ENCODE results near the gene PAPPA2. TPM values are rescaled to one million over a fixed set of nuclear protein-coding genes. Genes with fewer than 3 reads are reported as not detected.
A peak's percentile ranks its signal among the peaks of the same experiment; 100 is the strongest.

Gene PAPPA2
- total RNA-seq, 1 experiment from 2014 or later = 0.06 TPM

GRCh38 chr1:176877557-176877956 lies 414.6 kb downstream of the PAPPA2 start:
- ChIA-PET POLR2A (ENCODE audit: low non-redundant PET) (no interaction called here), CTCF (no interaction called here)
- Histone ChIP-seq H3K27ac (ENCODE audit: low read depth, low read length, poor library complexity, severe bottlenecking) (no peak overlapping the region), H3K27me3 (replicated peaks; ENCODE audit: insufficient read depth, low read depth, low read length, poor library complexity) (no peaks in the 10 kb centered on the region), H3K4me1 (ENCODE audit: insufficient read depth, low read length, poor library complexity, severe bottlenecking) (no peaks in the 10 kb centered on the region), H3K9me3 (ENCODE audit: low read depth, low read length, poor library complexity, severe bottlenecking) (no peaks in the 10 kb centered on the region), H3K36me3 (ENCODE audit: insufficient read depth, low read length, poor library complexity, severe bottlenecking) (no peaks in the 10 kb centered on the region), H3K4me3 (ENCODE audit: low read depth, low read length, poor library complexity, severe bottlenecking) (no peak overlapping the region)
- intact Hi-C loops (cut with micrococcal nuclease; ENCODE audit: unreplicated experiment) = no loop called here
- no TSS peak for BruUV-seq (replicated peaks)
- TF ChIP-seq EZH2 (IDR thresholded peaks at IDR 0.05; ENCODE audit: borderline replicate concordance, low read depth, low read length, poor library complexity, severe bottlenecking) (no peak), CTCF (conservative IDR thresholded peaks at IDR 0.05; ENCODE audit: low read depth, low read length) (no peak)
- DNase-seq (ENCODE audit: low spot score) = peak; percentile 11

- intact Hi-C loops (cut with micrococcal nuclease; ENCODE audit: unreplicated experiment) = no loop called here
- CTCF ChIA-PET = interaction anchor here (0.6 kb wide), 1 partner anchor 319 kb away, joined by 6 read pairs; no protein-coding TSS in a partner anchor
These were observed 416.0 kb downstream of the PAPPA2 start for GRCh38 chr1:176878750-176879536.

More at GRCh38 chr1:176878750-176879536, 416.0 kb downstream of the PAPPA2 start:
- Histone ChIP-seq H3K4me3 (ENCODE audit: low read depth, low read length, poor library complexity, severe bottlenecking) (no peak overlapping the region), H3K36me3 (ENCODE audit: insufficient read depth, low read length, poor library complexity, severe bottlenecking) (no peaks in the 10 kb centered on the region), H3K9me3 (ENCODE audit: low read depth, low read length, poor library complexity, severe bottlenecking) (no peaks in the 10 kb centered on the region), H3K27ac (ENCODE audit: low read depth, low read length, poor library complexity, severe bottlenecking) (no peak overlapping the region), H3K27me3 (replicated peaks; ENCODE audit: insufficient read depth, low read depth, low read length, poor library complexity) (no peaks in the 10 kb centered on the region), H3K4me1 (ENCODE audit: insufficient read depth, low read length, poor library complexity, severe bottlenecking) (no peaks in the 10 kb centered on the region)
- no TSS peak for BruUV-seq (replicated peaks)
- TF ChIP-seq EZH2 (IDR thresholded peaks at IDR 0.05; ENCODE audit: borderline replicate concordance, low read depth, low read length, poor library complexity, severe bottlenecking) (no peak), CTCF (conservative IDR thresholded peaks at IDR 0.05; ENCODE audit: low read depth, low read length) (peak; percentile 39; the same call in 1 of the 2 replicates)
- DNase-seq (ENCODE audit: low spot score) = peak; percentile 17
- POLR2A ChIA-PET (ENCODE audit: low non-redundant PET) = no interaction called here
